ENCODE results near the gene SLC25A44.

Gene SLC25A44

GRCh38 chr1:156163712-156164111 lies 30.2 kb upstream of the SLC25A44 start:
- DNase-seq (ENCODE audit: low read depth): no peak
- no peak overlapping the region for H3K4me3 ChIP-seq (ENCODE audit: low read depth, low read length)
- TF ChIP-seq CTCF (IDR thresholded peaks at IDR 0.05; ENCODE audit: low read depth, low read length, missing control alignments): no peak

GRCh38 chr1:156164125-156164831 lies 29.6 kb upstream of the SLC25A44 start:
- no peak for TF ChIP-seq CTCF (IDR thresholded peaks at IDR 0.05; ENCODE audit: low read depth, low read length, missing control alignments)
- DNase-seq (ENCODE audit: low read depth): no peak

GRCh38 chr1:156165083-156165482 lies 28.8 kb upstream of the SLC25A44 start:
- H3K4me3 ChIP-seq (ENCODE audit: low read depth, low read length): no peak overlapping the region
- no peak for TF ChIP-seq CTCF (IDR thresholded peaks at IDR 0.05; ENCODE audit: low read depth, low read length, missing control alignments)
- no peak for DNase-seq (ENCODE audit: low read depth)

More at GRCh38 chr1:156164125-156164831, 29.6 kb upstream of the SLC25A44 start:
- no peak overlapping the region for H3K4me3 ChIP-seq (ENCODE audit: low read depth, low read length)

- H3K4me3 ChIP-seq (ENCODE audit: low read depth, low read length): no peak overlapping the region
- TF ChIP-seq CTCF (IDR thresholded peaks at IDR 0.05; ENCODE audit: low read depth, low read length, missing control alignments): no peak
- no peak for DNase-seq (ENCODE audit: low read depth)
Observed at GRCh38 chr1:156167536-156167935, 26.4 kb upstream of the SLC25A44 start.

- no peak for DNase-seq (ENCODE audit: low read depth)
- peak; percentile 15 for TF ChIP-seq CTCF (IDR thresholded peaks at IDR 0.05; ENCODE audit: low read depth, low read length, missing control alignments)
- H3K4me3 ChIP-seq (ENCODE audit: low read depth, low read length): no peak overlapping the region
Observed at GRCh38 chr1:156172696-156173470, 21.0 kb upstream of the SLC25A44 start.

- no peak overlapping the region for H3K4me3 ChIP-seq (ENCODE audit: low read depth, low read length)
- no peak for DNase-seq (ENCODE audit: low read depth)
- TF ChIP-seq CTCF (IDR thresholded peaks at IDR 0.05; ENCODE audit: low read depth, low read length, missing control alignments): no peak
Observed at GRCh38 chr1:156176610-156177210, 17.2 kb upstream of the SLC25A44 start.
